MV-4-11 (cell line): ENCODE data around the gene HNRNPUL2.

Experiments
- DNase-seq: peaks from one replicate; lab custom pipeline; 2025; lab: John Stamatoyannopoulos, UW

The HNRNPUL2 gene

GRCh38 chr11:62726915-62727164 is 417 bp downstream of the HNRNPUL2 start:
- DNase-seq = no peak

- no peak for DNase-seq
These were observed 922 bp downstream of the HNRNPUL2 start for GRCh38 chr11:62726156-62726914.

GRCh38 chr11:62725646-62726045 is 1.6 kb downstream of the HNRNPUL2 start:
- DNase-seq = no peak

GRCh38 chr11:62724171-62724570 is 3.1 kb downstream of the HNRNPUL2 start:
- no peak for DNase-seq

- DNase-seq = peak; percentile 41
These were observed 5.3 kb downstream of the HNRNPUL2 start for GRCh38 chr11:62721994-62722393.

- no peak for DNase-seq
These were observed 7.8 kb downstream of the HNRNPUL2 start for GRCh38 chr11:62719302-62719978.

GRCh38 chr11:62716816-62717215 is 10.4 kb downstream of the HNRNPUL2 start:
- DNase-seq = no peak

- DNase-seq = no peak
These were observed 11.1 kb downstream of the HNRNPUL2 start for GRCh38 chr11:62716206-62716605.

- no peak for DNase-seq
These were observed 11.8 kb downstream of the HNRNPUL2 start for GRCh38 chr11:62715150-62716130.

GRCh38 chr11:62713343-62713742 is 13.9 kb downstream of the HNRNPUL2 start:
- DNase-seq = no peak

- DNase-seq = no peak
These were observed 14.4 kb downstream of the HNRNPUL2 start for GRCh38 chr11:62712861-62713260.

- no peak for DNase-seq
These were observed 14.9 kb downstream of the HNRNPUL2 start for GRCh38 chr11:62712276-62712812.

- peak; percentile 41 for DNase-seq
These were observed 17.3 kb downstream of the HNRNPUL2 start for GRCh38 chr11:62710001-62710345.

GRCh38 chr11:62709247-62710000 is 17.8 kb downstream of the HNRNPUL2 start:
- DNase-seq = peak; percentile 99

GRCh38 chr11:62708793-62709192 is 18.5 kb downstream of the HNRNPUL2 start:
- no peak for DNase-seq

GRCh38 chr11:62708392-62708791 is 18.9 kb downstream of the HNRNPUL2 start:
- no peak for DNase-seq

- DNase-seq = peak; percentile 2
These were observed 19.9 kb downstream of the HNRNPUL2 start, which contains the start of the genes BSCL2 and GNG3 for GRCh38 chr11:62707277-62707861. TSS of gene BSCL2 (minus strand) at chr11:62707424. CDS start at chr11:62707195, 229 bp downstream. TSS of gene GNG3 (plus strand) at chr11:62707676. CDS start at chr11:62708296, 620 bp downstream.

GRCh38 chr11:62706850-62707247 is 20.4 kb downstream of the HNRNPUL2 start:
- no peak for DNase-seq

GRCh38 chr11:62705880-62706849 is 21.1 kb downstream of the HNRNPUL2 start:
- DNase-seq = peak; percentile 86

- no peak for DNase-seq
These were observed 21.8 kb downstream of the HNRNPUL2 start for GRCh38 chr11:62705413-62705812.
